HEK293 (cell line): Measurements from ENCODE around the gene LPCAT2.

Experiments
- CTCF ChIA-PET: fragments of 350-600 bp; formaldehyde crosslinking; extraction: SDS; loops from one replicate; lab custom pipeline; 2021; ENCODE audit warnings: antibody characterized with exemption; lab: Yijun Ruan, JAX
- POLR2A ChIA-PET: fragments of 300-600 bp; formaldehyde crosslinking; extraction: SDS; loops from one replicate; lab custom pipeline; 2020; ENCODE audit warnings: antibody characterized with exemption, inconsistent platforms; lab: Yijun Ruan, JAX
- H3K27ac ChIP-seq: fragments of 200-500 bp; sonication (Bioruptor generic); 2 replicates; pipeline ENCODE4 v1.5.1; 2014; ENCODE audit warnings: low read depth, low read length, control low read depth, inconsistent platforms; ENCODE audit errors: extremely low read depth
- H3K36me3 ChIP-seq, 2 experiments: fragments of 200-500 bp in 1 of 2; sonication (Bioruptor generic) in 1 of 2; 1 replicate in 1 of 2; 2 replicates in 1 of 2; pipeline ENCODE4 v1.5.1; 2014 to 2017; ENCODE audit warnings: inconsistent platforms in 2 of 2, low read length in 2 of 2; ENCODE audit not compliant: control insufficient read depth in 2 of 2, insufficient read depth in 1 of 2
- H3K4me1 ChIP-seq: fragments of 200-500 bp; sonication (Bioruptor generic); 2 replicates; pipeline ENCODE4 v1.5.1; 2014; ENCODE audit warnings: mild to moderate bottlenecking, low read length, inconsistent platforms; ENCODE audit not compliant: control insufficient read depth, insufficient read depth
- H3K4me3 ChIP-seq: 2 replicates; pipeline ENCODE4 v1.5.1; 2011; ENCODE audit warnings: low read depth, mild to moderate bottlenecking, control low read depth, low read length, moderate library complexity
- H3K9me3 ChIP-seq: fragments of 200-500 bp; sonication (Bioruptor generic); 2 replicates; pipeline ENCODE4 v1.5.1; 2014; ENCODE audit warnings: low read depth, low read length, inconsistent platforms; ENCODE audit not compliant: control insufficient read depth, insufficient read depth
- EGR2 ChIP-seq: fragments of 450-650 bp; formaldehyde crosslinking; IDR thresholded peaks from 2 replicates; pipeline ENCODE4 v1.5.1; 2016; ENCODE audit warnings: low read depth, missing biosample characterization, missing genetic modification characterization
- HOXC10 ChIP-seq: sonication (generic); formaldehyde crosslinking; IDR thresholded peaks from 2 replicates; pipeline ENCODE4 v1.8.1; 2023; ENCODE audit warnings: mild to moderate bottlenecking, missing genetic modification reagents
- OSR2 ChIP-seq: fragments of 450-650 bp; formaldehyde crosslinking; IDR thresholded peaks from 2 replicates; pipeline ENCODE4 v1.5.1; 2016; ENCODE audit warnings: missing biosample characterization, missing genetic modification characterization
- OVOL3 ChIP-seq: fragments of 450-650 bp; formaldehyde crosslinking; IDR thresholded peaks from 2 replicates; pipeline ENCODE4 v1.5.1; 2016; ENCODE audit warnings: missing biosample characterization, missing genetic modification characterization
- PRDM1 ChIP-seq: fragments of 450-650 bp; formaldehyde crosslinking; IDR thresholded peaks from 2 replicates; pipeline ENCODE4; 2016; ENCODE audit warnings: missing biosample characterization, missing genetic modification characterization
- WT1 ChIP-seq: fragments of 450-650 bp; formaldehyde crosslinking; IDR thresholded peaks from 2 replicates; pipeline ENCODE4 v1.5.1; 2016; ENCODE audit warnings: missing biosample characterization, missing genetic modification characterization
- ZBTB20 ChIP-seq: fragments of 450-650 bp; formaldehyde crosslinking; IDR thresholded peaks from 2 replicates; pipeline ENCODE4 v1.5.1; 2016; ENCODE audit warnings: missing biosample characterization, missing genetic modification characterization
- ZFP3 ChIP-seq: fragments of 450-650 bp; formaldehyde crosslinking; IDR thresholded peaks from 2 replicates; pipeline ENCODE4 v1.5.1; 2016; ENCODE audit warnings: low read depth, missing biosample characterization, missing genetic modification characterization
- ZFP41 ChIP-seq: fragments of 450-650 bp; formaldehyde crosslinking; IDR thresholded peaks from 2 replicates; pipeline ENCODE4 v1.5.1; 2016; ENCODE audit warnings: missing biosample characterization, missing genetic modification characterization, borderline replicate concordance
- ZIC2 ChIP-seq: fragments of 450-650 bp; formaldehyde crosslinking; IDR thresholded peaks from 2 replicates; pipeline ENCODE4 v1.5.1; 2016; ENCODE audit warnings: missing biosample characterization, missing genetic modification characterization
- ZNF112 ChIP-seq: fragments of 450-650 bp; formaldehyde crosslinking; IDR thresholded peaks from 2 replicates; pipeline ENCODE4 v1.5.0; 2017; ENCODE audit warnings: missing biosample characterization, missing genetic modification characterization
- ZNF174 ChIP-seq: fragments of 450-650 bp; formaldehyde crosslinking; IDR thresholded peaks from 2 replicates; pipeline ENCODE4 v1.5.0; 2017; ENCODE audit warnings: missing biosample characterization, mild to moderate bottlenecking, missing genetic modification characterization
- ZNF19 ChIP-seq: fragments of 450-650 bp; formaldehyde crosslinking; IDR thresholded peaks from 2 replicates; pipeline ENCODE4; 2016; ENCODE audit warnings: missing biosample characterization, missing genetic modification characterization, low read depth
- ZNF311 ChIP-seq: fragments of 450-650 bp; formaldehyde crosslinking; IDR thresholded peaks from 2 replicates; pipeline ENCODE4 v1.5.1; 2017; ENCODE audit warnings: missing biosample characterization, missing genetic modification characterization, borderline replicate concordance
- ZNF501 ChIP-seq: fragments of 450-650 bp; formaldehyde crosslinking; IDR thresholded peaks from 2 replicates; pipeline ENCODE4 v1.5.1; 2016; ENCODE audit warnings: missing biosample characterization, missing genetic modification characterization
- ZNF510 ChIP-seq: fragments of 450-650 bp; formaldehyde crosslinking; IDR thresholded peaks from 2 replicates; pipeline ENCODE4 v1.5.1; 2018; ENCODE audit warnings: mild to moderate bottlenecking, missing genetic modification characterization, missing biosample characterization; ENCODE audit not compliant: insufficient replicate concordance
- ZNF530 ChIP-seq: fragments of 450-650 bp; formaldehyde crosslinking; IDR thresholded peaks from 2 replicates; pipeline ENCODE4 v1.5.1; 2016; ENCODE audit warnings: low read depth, missing biosample characterization, missing genetic modification characterization
- ZNF596 ChIP-seq: fragments of 450-650 bp; IDR thresholded peaks from 2 replicates; pipeline ENCODE4 v1.5.0; 2018; ENCODE audit warnings: missing biosample characterization, mild to moderate bottlenecking, missing genetic modification characterization, moderate library complexity
- ZNF624 ChIP-seq: fragments of 450-650 bp; formaldehyde crosslinking; IDR thresholded peaks from 2 replicates; pipeline ENCODE4 v1.5.1; 2017; ENCODE audit warnings: missing biosample characterization, missing genetic modification characterization
- ZNF658 ChIP-seq: fragments of 450-650 bp; formaldehyde crosslinking; IDR thresholded peaks from 2 replicates; pipeline ENCODE4; 2016; ENCODE audit warnings: missing biosample characterization, missing genetic modification characterization
- ZNF660 ChIP-seq: fragments of 450-650 bp; IDR thresholded peaks from 2 replicates; pipeline ENCODE4 v1.5.1; 2018; ENCODE audit warnings: missing biosample characterization, mild to moderate bottlenecking, missing genetic modification characterization
- ZNF776 ChIP-seq: fragments of 450-650 bp; formaldehyde crosslinking; IDR thresholded peaks from 2 replicates; pipeline ENCODE4 v1.5.0; 2017; ENCODE audit warnings: missing biosample characterization, missing genetic modification characterization, borderline replicate concordance
- ZNF777 ChIP-seq: fragments of 450-650 bp; formaldehyde crosslinking; IDR thresholded peaks from 2 replicates; pipeline ENCODE4 v1.5.1; 2017; ENCODE audit warnings: missing biosample characterization, missing genetic modification characterization, borderline replicate concordance
- TF ChIP-seq, protein P1 (sequence below): fragments of 450-650 bp; formaldehyde crosslinking; IDR thresholded peaks from 2 replicates; pipeline ENCODE4 v1.5.1; 2016; ENCODE audit warnings: missing biosample characterization, missing genetic modification characterization
- TF ChIP-seq, protein P2 (sequence below): fragments of 450-650 bp; formaldehyde crosslinking; IDR thresholded peaks from 2 replicates; pipeline ENCODE4 v1.5.1; 2017; ENCODE audit warnings: missing biosample characterization, missing genetic modification characterization
- TF ChIP-seq, protein P3 (sequence below): fragments of 450-650 bp; formaldehyde crosslinking; IDR thresholded peaks from 2 replicates; pipeline ENCODE4 v1.5.1; 2017; ENCODE audit warnings: missing biosample characterization, missing genetic modification characterization
- TF ChIP-seq, protein P4 (sequence below): fragments of 450-650 bp; IDR thresholded peaks from 2 replicates; pipeline ENCODE4 v1.5.1; 2018; ENCODE audit warnings: missing biosample characterization, missing genetic modification characterization

LPCAT2 gene

DNA sequence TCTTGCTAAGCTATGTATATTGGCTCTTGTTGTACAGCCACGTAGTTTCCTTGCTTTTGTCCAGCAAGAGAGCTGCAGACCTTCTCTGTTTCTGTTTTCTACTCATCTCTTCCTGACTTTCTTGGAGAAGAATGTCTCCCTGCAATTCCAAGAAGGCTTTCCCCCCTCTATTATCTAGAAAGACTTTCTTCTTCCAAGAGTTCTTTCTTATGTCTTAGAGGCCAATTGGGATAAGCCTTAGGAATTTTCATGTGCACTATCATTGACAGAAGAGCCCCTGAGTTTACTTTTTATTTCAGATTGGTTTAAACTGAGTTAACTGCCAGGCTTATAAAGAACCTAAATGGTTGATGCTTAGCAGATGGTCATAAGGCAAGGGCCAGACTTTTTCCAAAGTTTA, 66.6 kb downstream of the LPCAT2 start:
- ChIA-PET CTCF (interaction anchor here (0.6 to 3.1 kb wide), 3 partner anchors 74 to 110 kb away, joined by 3 to 9 read pairs (median 3); no protein-coding TSS in a partner anchor), POLR2A (no interaction called here)
- peaks cover 0 to 16% of the 10 kb centered on the region in 2 experiments; a peak in 1 of 3 replicates for H3K36me3 ChIP-seq
- TF ChIP-seq PRDM1 (tag by site-specific recombination) (no peak), ZNF174 (tag by site-specific recombination) (no peak), ZNF501 (tag by site-specific recombination) (no peak), ZNF660 (tag by site-specific recombination) (no peak), ZIC2 (no peak), HOXC10 (CRISPR knock-in tag) (no peak)
- TF ChIP-seq, protein P1, sequence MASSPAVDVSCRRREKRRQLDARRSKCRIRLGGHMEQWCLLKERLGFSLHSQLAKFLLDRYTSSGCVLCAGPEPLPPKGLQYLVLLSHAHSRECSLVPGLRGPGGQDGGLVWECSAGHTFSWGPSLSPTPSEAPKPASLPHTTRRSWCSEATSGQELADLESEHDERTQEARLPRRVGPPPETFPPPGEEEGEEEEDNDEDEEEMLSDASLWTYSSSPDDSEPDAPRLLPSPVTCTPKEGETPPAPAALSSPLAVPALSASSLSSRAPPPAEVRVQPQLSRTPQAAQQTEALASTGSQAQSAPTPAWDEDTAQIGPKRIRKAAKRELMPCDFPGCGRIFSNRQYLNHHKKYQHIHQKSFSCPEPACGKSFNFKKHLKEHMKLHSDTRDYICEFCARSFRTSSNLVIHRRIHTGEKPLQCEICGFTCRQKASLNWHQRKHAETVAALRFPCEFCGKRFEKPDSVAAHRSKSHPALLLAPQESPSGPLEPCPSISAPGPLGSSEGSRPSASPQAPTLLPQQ (tag by site-specific recombination): no peak
- no peak overlapping the region for H3K27ac ChIP-seq
- no peaks in the 10 kb centered on the region for H3K4me1 ChIP-seq
- no peak overlapping the region for H3K4me3 ChIP-seq
- no peaks in the 10 kb centered on the region for H3K9me3 ChIP-seq

DNA sequence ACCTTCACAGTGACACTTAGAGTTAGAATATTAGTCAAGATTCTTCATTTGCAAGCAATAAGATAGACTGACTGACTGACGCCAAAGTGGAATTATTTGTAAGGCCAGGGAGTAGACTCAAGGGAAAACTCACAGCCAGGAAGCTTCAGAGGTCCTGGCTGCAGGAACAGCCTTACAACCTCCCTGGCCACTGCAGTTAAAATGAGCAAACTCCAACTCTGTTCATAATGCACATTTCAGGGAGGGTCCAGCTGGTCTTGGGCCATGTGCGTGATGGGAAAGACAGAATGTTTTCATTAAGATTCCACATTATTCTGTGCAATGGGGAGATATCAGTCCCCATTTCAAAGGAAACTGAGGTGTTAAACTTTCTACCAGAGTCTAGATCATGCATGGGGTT, 67.5 kb downstream of the LPCAT2 start:
- H3K27ac ChIP-seq: no peak overlapping the region
- TF ChIP-seq WT1 (tag by site-specific recombination) (no peak), ZNF596 (tag by site-specific recombination) (no peak), ZNF19 (tag by site-specific recombination) (no peak), ZNF311 (tag by site-specific recombination) (no peak), ZNF776 (tag by site-specific recombination) (no peak), ZNF530 (tag by site-specific recombination) (no peak), OSR2 (no peak), ZNF658 (tag by site-specific recombination) (no peak), EGR2 (tag by site-specific recombination) (no peak), ZNF510 (tag by site-specific recombination) (no peak), ZNF777 (tag by site-specific recombination) (no peak), ZBTB20 (tag by site-specific recombination) (no peak), ZNF112 (tag by site-specific recombination) (no peak), ZNF624 (tag by site-specific recombination) (no peak), OVOL3 (no peak), ZFP3 (no peak), ZFP41 (no peak)
- TF ChIP-seq, protein P2, sequence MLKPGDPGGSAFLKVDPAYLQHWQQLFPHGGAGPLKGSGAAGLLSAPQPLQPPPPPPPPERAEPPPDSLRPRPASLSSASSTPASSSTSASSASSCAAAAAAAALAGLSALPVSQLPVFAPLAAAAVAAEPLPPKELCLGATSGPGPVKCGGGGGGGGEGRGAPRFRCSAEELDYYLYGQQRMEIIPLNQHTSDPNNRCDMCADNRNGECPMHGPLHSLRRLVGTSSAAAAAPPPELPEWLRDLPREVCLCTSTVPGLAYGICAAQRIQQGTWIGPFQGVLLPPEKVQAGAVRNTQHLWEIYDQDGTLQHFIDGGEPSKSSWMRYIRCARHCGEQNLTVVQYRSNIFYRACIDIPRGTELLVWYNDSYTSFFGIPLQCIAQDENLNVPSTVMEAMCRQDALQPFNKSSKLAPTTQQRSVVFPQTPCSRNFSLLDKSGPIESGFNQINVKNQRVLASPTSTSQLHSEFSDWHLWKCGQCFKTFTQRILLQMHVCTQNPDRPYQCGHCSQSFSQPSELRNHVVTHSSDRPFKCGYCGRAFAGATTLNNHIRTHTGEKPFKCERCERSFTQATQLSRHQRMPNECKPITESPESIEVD (tag by site-specific recombination): no peak
- TF ChIP-seq, protein P3, sequence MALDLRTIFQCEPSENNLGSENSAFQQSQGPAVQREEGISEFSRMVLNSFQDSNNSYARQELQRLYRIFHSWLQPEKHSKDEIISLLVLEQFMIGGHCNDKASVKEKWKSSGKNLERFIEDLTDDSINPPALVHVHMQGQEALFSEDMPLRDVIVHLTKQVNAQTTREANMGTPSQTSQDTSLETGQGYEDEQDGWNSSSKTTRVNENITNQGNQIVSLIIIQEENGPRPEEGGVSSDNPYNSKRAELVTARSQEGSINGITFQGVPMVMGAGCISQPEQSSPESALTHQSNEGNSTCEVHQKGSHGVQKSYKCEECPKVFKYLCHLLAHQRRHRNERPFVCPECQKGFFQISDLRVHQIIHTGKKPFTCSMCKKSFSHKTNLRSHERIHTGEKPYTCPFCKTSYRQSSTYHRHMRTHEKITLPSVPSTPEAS (tag by site-specific recombination): no peak
- TF ChIP-seq, protein P4, sequence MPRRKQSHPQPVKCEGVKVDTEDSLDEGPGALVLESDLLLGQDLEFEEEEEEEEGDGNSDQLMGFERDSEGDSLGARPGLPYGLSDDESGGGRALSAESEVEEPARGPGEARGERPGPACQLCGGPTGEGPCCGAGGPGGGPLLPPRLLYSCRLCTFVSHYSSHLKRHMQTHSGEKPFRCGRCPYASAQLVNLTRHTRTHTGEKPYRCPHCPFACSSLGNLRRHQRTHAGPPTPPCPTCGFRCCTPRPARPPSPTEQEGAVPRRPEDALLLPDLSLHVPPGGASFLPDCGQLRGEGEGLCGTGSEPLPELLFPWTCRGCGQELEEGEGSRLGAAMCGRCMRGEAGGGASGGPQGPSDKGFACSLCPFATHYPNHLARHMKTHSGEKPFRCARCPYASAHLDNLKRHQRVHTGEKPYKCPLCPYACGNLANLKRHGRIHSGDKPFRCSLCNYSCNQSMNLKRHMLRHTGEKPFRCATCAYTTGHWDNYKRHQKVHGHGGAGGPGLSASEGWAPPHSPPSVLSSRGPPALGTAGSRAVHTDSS (tag by site-specific recombination): no peak
- H3K4me1 ChIP-seq: no peaks in the 10 kb centered on the region
- ChIA-PET CTCF (interaction anchor here (3.1 kb wide), 1 partner anchor 111 kb away, joined by 9 read pairs; no protein-coding TSS in a partner anchor), POLR2A (no interaction called here)
- H3K36me3 ChIP-seq: peaks cover 0 to 20% of the 10 kb centered on the region in 2 experiments; a peak in 1 of 3 replicates
- no peak overlapping the region for H3K4me3 ChIP-seq
- H3K9me3 ChIP-seq: no peaks in the 10 kb centered on the region
